DMS79 treated with DMSO at 0.1 percent for 48 hours (cell line): ENCODE measurements around the gene TRIM34.
"Not testable (repeated sequence)": the region's sequence is repeated elsewhere in the genome, so short reads cannot be mapped to it uniquely, and the experiment has no call there.

Experiments
- DNase-seq: peaks from one replicate; lab custom pipeline; 2025; lab: John Stamatoyannopoulos, UW

The TRIM34 gene

GRCh38 chr11:5684036-5684645 lies 59.3 kb downstream of the TRIM34 start:
- no peak for DNase-seq

- DNase-seq: no peak
These were observed 60.0 kb downstream of the TRIM34 start, which contains the start of gene TRIM5 for GRCh38 chr11:5684646-5685362. Gene TRIM5 (minus strand): TSS chr11:5685074. CDS start chr11:5680177, 4,897 bp downstream.

- no peak for DNase-seq
These were observed 61.6 kb downstream of the TRIM34 start for GRCh38 chr11:5686426-5686825.

- no peak for DNase-seq
These were observed 63.7 kb downstream of the TRIM34 start for GRCh38 chr11:5688482-5688881.

GRCh38 chr11:5689551-5689983 lies 64.8 kb downstream of the TRIM34 start, which contains the start of gene TRIM22:
Gene TRIM22 (plus strand): TSS chr11:5689790. CDS start chr11:5696233, 6,443 bp downstream.
- no peak for DNase-seq

GRCh38 chr11:5690216-5690615 lies 65.4 kb downstream of the TRIM34 start:
- no peak for DNase-seq

GRCh38 chr11:5690736-5691135 lies 65.9 kb downstream of the TRIM34 start:
- no peak for DNase-seq

GRCh38 chr11:5691238-5691963 lies 66.6 kb downstream of the TRIM34 start:
- DNase-seq: not testable (repeated sequence)

GRCh38 chr11:5691964-5692361 lies 67.2 kb downstream of the TRIM34 start:
- no peak for DNase-seq
